IMR-90 (cell line): Measurements from ENCODE around the gene CARTPT. TPM values are rescaled to one million over a fixed set of nuclear protein-coding genes. Genes with fewer than 3 reads are reported as not detected.

Experiments
- ATAC-seq: fragments of 200-7000 bp; cut with Tn5 transposase; 2 replicates; pipeline ENCODE4 v1.9.1; 2020; ENCODE audit warnings: low read depth, mild to moderate bottlenecking, moderate library complexity
- BruUV-seq: library from RNA; stranded (reverse); fragments of 400-500 nt; replicated peaks from 2 replicates; lab custom pipeline; 2021; lab: Mats Ljungman, UMichigan
- CTCF ChIA-PET: fragments of 300-600 bp; formaldehyde crosslinking; extraction: SDS; loops from one replicate; lab custom pipeline; 2021; ENCODE audit warnings: antibody characterized with exemption; lab: Yijun Ruan, JAX
- POLR2A ChIA-PET: fragments of 300-600 bp; sonication (Branson Sonifier 250); formaldehyde crosslinking; loops from one replicate; lab custom pipeline; 2022; ENCODE audit warnings: antibody characterized with exemption; ENCODE audit not compliant: unreplicated experiment; lab: Charles Lee
- DNase-seq: peaks from one replicate; pipeline ENCODE4 v3.0.0; 2013
- H2AFZ ChIP-seq: replicated peaks from 2 replicates; pipeline ENCODE3; 2013; ENCODE audit warnings: low read length, mild to moderate bottlenecking; ENCODE audit not compliant: poor library complexity
- H2AK5ac ChIP-seq: 2 replicates; pipeline ENCODE4 v1.6.1; 2013; ENCODE audit warnings: low read depth, low read length, inconsistent platforms
- H2AK9ac ChIP-seq: replicated peaks from 2 replicates; pipeline ENCODE3; 2013; ENCODE audit warnings: mild to moderate bottlenecking, low read depth, low read length, moderate library complexity; ENCODE audit not compliant: poor library complexity
- H2BK120ac ChIP-seq: 2 replicates; pipeline ENCODE4 v1.6.1; 2013; ENCODE audit warnings: low read depth, low read length, inconsistent platforms
- H2BK15ac ChIP-seq: 3 replicates; pipeline ENCODE4 v1.6.1; 2013; ENCODE audit warnings: low read depth, low read length, inconsistent platforms
- H2BK20ac ChIP-seq: 2 replicates; pipeline ENCODE4 v1.6.1; 2013; ENCODE audit warnings: low read depth, mild to moderate bottlenecking, inconsistent platforms, low read length, moderate library complexity
- H2BK5ac ChIP-seq: 2 replicates; pipeline ENCODE4 v1.6.1; 2013; ENCODE audit warnings: mild to moderate bottlenecking, low read depth, low read length, inconsistent platforms; ENCODE audit not compliant: poor library complexity, severe bottlenecking
- H3K14ac ChIP-seq: replicated peaks from 2 replicates; pipeline ENCODE4 v1.6.1; 2013; ENCODE audit warnings: low read depth, low read length, inconsistent platforms
- H3K18ac ChIP-seq: 2 replicates; pipeline ENCODE4 v1.6.1; 2013; ENCODE audit warnings: low read depth, low read length, control low read depth
- H3K23ac ChIP-seq: 2 replicates; pipeline ENCODE4 v1.6.1; 2013; ENCODE audit warnings: low read depth, low read length, inconsistent platforms
- H3K27ac ChIP-seq: 2 replicates; pipeline ENCODE4 v1.5.1; 2013; ENCODE audit warnings: mild to moderate bottlenecking, control low read depth, low read length; ENCODE audit not compliant: insufficient read depth
- H3K27me3 ChIP-seq: 2 replicates; pipeline ENCODE4 v1.6.1; 2013; ENCODE audit warnings: low read length; ENCODE audit not compliant: control insufficient read depth, insufficient read depth
- H3K36me3 ChIP-seq: 2 replicates; pipeline ENCODE4 v1.6.1; 2013; ENCODE audit warnings: low read length, mixed read lengths; ENCODE audit not compliant: control insufficient read depth, insufficient read depth
- H3K4ac ChIP-seq: 2 replicates; pipeline ENCODE4 v1.6.1; 2013; ENCODE audit warnings: low read depth, low read length, inconsistent platforms
- H3K4me1 ChIP-seq: 2 replicates; pipeline ENCODE4 v1.6.1; 2013; ENCODE audit warnings: low read length, mixed read lengths; ENCODE audit not compliant: control insufficient read depth, insufficient read depth
- H3K4me2 ChIP-seq: 2 replicates; pipeline ENCODE4 v1.6.1; 2013; ENCODE audit warnings: low read depth, mild to moderate bottlenecking, control low read depth, low read length, moderate library complexity
- H3K4me3 ChIP-seq: 2 replicates; pipeline ENCODE4 v1.5.1; 2013; ENCODE audit warnings: low read depth, mild to moderate bottlenecking, control low read depth, low read length, moderate library complexity; ENCODE audit not compliant: insufficient read depth
- H3K56ac ChIP-seq: 2 replicates; pipeline ENCODE4 v1.6.1; 2013; ENCODE audit warnings: low read length, inconsistent platforms; ENCODE audit not compliant: insufficient read depth; ENCODE audit errors: extremely low read depth
- H3K79me1 ChIP-seq, 2 experiments: 2 replicates each; pipeline ENCODE4 v1.6.1; 2013; ENCODE audit warnings: low read length in 2 of 2, inconsistent platforms in 1 of 2, low read depth in 1 of 2
- H3K9ac ChIP-seq: 2 replicates; pipeline ENCODE4 v1.6.1; 2013; ENCODE audit warnings: low read depth, low read length, control low read depth
- H3K9me1 ChIP-seq: 2 replicates; pipeline ENCODE4 v1.6.1; 2013; ENCODE audit warnings: low read length, inconsistent platforms; ENCODE audit not compliant: insufficient read depth
- H3K9me3 ChIP-seq: 2 replicates; pipeline ENCODE4 v1.6.1; 2013; ENCODE audit warnings: low read length; ENCODE audit not compliant: control insufficient read depth, insufficient read depth
- H4K20me1 ChIP-seq: 2 replicates; pipeline ENCODE4 v1.6.1; 2013; ENCODE audit warnings: low read length, inconsistent platforms; ENCODE audit not compliant: insufficient read depth
- H4K5ac ChIP-seq: 2 replicates; pipeline ENCODE4 v1.6.1; 2013; ENCODE audit warnings: mild to moderate bottlenecking, low read depth, low read length, control low read depth
- H4K8ac ChIP-seq, 2 experiments: 2 replicates each; pipeline ENCODE4 v1.6.1; 2013; ENCODE audit warnings: low read depth in 2 of 2, low read length in 2 of 2, control low read depth in 1 of 2, inconsistent platforms in 1 of 2
- H4K91ac ChIP-seq: 2 replicates; pipeline ENCODE4 v1.6.1; 2013; ENCODE audit warnings: low read depth, low read length, inconsistent platforms; ENCODE audit not compliant: insufficient read depth
- BHLHE40 ChIP-seq: fragments of 150-350 bp; IDR thresholded peaks from 2 replicates; pipeline ENCODE4 v1.6.1; 2016; ENCODE audit warnings: mild to moderate bottlenecking, low read depth, low read length
- CEBPB ChIP-seq: IDR thresholded peaks from 2 replicates; pipeline ENCODE4 v1.6.1; 2012; ENCODE audit warnings: low read depth, low read length, improper control_type of control experiment
- CHD1 ChIP-seq: IDR thresholded peaks from 2 replicates; pipeline ENCODE4 v1.6.1; 2012; ENCODE audit warnings: low read depth, low read length, improper control_type of control experiment
- FOS ChIP-seq: fragments of 150-350 bp; IDR thresholded peaks from 2 replicates; pipeline ENCODE4 v1.6.1; 2016; ENCODE audit warnings: low read depth, low read length
- MAFK ChIP-seq: IDR thresholded peaks from 2 replicates; pipeline ENCODE4 v1.6.1; 2012; ENCODE audit warnings: low read depth, low read length, improper control_type of control experiment
- MAZ ChIP-seq: IDR thresholded peaks from 2 replicates; pipeline ENCODE4 v1.6.1; 2012; ENCODE audit warnings: low read depth, mild to moderate bottlenecking, low read length, improper control_type of control experiment, moderate library complexity, borderline replicate concordance
- NFE2L2 ChIP-seq: fragments of 150-350 bp; IDR thresholded peaks from 2 replicates; pipeline ENCODE4 v1.6.1; 2016; ENCODE audit warnings: low read depth, mild to moderate bottlenecking, low read length
- POLR2A ChIP-seq: IDR thresholded peaks from 2 replicates; pipeline ENCODE4 v1.6.1; 2012; ENCODE audit warnings: mild to moderate bottlenecking, low read depth, low read length
- RAD21 ChIP-seq: IDR thresholded peaks from 2 replicates; pipeline ENCODE4 v1.6.1; 2012; ENCODE audit warnings: low read length, improper control_type of control experiment
- RCOR1 ChIP-seq: IDR thresholded peaks from 2 replicates; pipeline ENCODE4 v1.6.1; 2012; ENCODE audit warnings: mild to moderate bottlenecking, low read length, improper control_type of control experiment; ENCODE audit not compliant: insufficient replicate concordance
- RFX5 ChIP-seq: IDR thresholded peaks from 2 replicates; pipeline ENCODE4 v1.8.0; 2012; ENCODE audit warnings: low read depth, mild to moderate bottlenecking, low read length, moderate library complexity
- SMC3 ChIP-seq: fragments of 150-350 bp; IDR thresholded peaks from 2 replicates; pipeline ENCODE4 v1.6.1; 2016; ENCODE audit warnings: low read depth, mild to moderate bottlenecking, antibody characterized with exemption, low read length, moderate library complexity
- WGBS, 2 experiments: methylation state at CpG; one replicate each; pipeline versions ENCODE4 v1.1.5 to v1.1.7; 2013; ENCODE audit warnings: missing lambda C conversion rate in 2 of 2; ENCODE audit not compliant: insufficient read length in 1 of 2; ENCODE audit errors: extremely low coverage in 2 of 2; 5-methylcytosine and 5-hydroxymethylcytosine counted together
- dilution Hi-C: fragments of 300-500 bp; cut with HindIII; formaldehyde crosslinking; loops from one replicate; pipeline ENCODE4 v1.14.3; 2018; ENCODE audit warnings: low sequenced_read_pairs; ENCODE audit not compliant: unreplicated experiment
- in situ Hi-C: fragments of 300-500 bp; cut with MboI; formaldehyde crosslinking; loops from 3 replicates; pipeline ENCODE4 v1.14.3; 2019; ENCODE audit warnings: low sequenced_read_pairs, inconsistent platforms, mixed read lengths
- intact Hi-C: fragments of 100-400 bp; cut with micrococcal nuclease; formaldehyde crosslinking; loops from 2 replicates; pipeline ENCODE4 v1.10.0; 2022
- polyA plus RNA-seq, 3 experiments: library from polyadenylated mRNA; depleted of rRNA; stranded (reverse); fragments of >200 nt; gene quantifications; 2 replicates each; pipeline ENCODE4 v1.2.3, GENCODE V29; 2012; ENCODE audit warnings: low replicate concordance in 1 of 3
- total RNA-seq: library from RNA; depleted of rRNA; stranded (reverse); fragments of >200 nt; gene quantifications from 2 replicates; pipeline ENCODE4 v1.2.3, GENCODE V29; 2012
- TF ChIP-seq, protein P1 (sequence below): conservative IDR thresholded peaks from 2 replicates; pipeline ENCODE4 v1.5.1; 2012; ENCODE audit warnings: mild to moderate bottlenecking, low read depth, low read length, improper control_type of control experiment
- TF ChIP-seq, protein P2 (sequence below): fragments of 150-350 bp; IDR thresholded peaks from 2 replicates; pipeline ENCODE4 v1.6.1; 2016; ENCODE audit warnings: low read depth, mild to moderate bottlenecking, low read length, moderate library complexity, borderline replicate concordance

CARTPT gene
- total and polyA plus RNA-seq, 2 of the 4 experiments (the other 2 are of a cell fraction), result not detected

DNA sequence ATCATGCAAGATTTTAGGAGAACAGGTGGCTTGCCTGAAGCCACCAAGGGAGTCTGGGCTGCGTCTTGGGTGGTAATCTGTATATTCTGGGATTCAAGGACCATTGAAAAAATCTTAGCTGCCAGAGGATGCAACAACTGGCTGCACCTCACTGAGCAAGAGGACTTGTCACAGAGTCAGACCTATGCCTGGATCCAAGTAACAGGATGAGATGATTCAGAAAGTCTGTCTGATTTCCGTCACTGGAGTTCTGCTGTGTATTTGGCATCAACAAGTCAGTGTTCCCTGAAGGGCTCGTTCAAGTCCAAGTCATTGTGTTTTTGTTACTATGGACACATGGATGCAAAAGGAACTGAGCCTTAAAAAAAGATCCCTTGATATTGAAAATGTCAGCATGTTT lies 37.8 kb upstream of the CARTPT start:
- Histone ChIP-seq H3K56ac (no peak overlapping the region), H2AK9ac (no peak overlapping the region), H2BK15ac (no peak overlapping the region), H3K4me1 (no peaks in the 10 kb centered on the region), H2BK20ac (no peak overlapping the region), H3K27ac (no peak overlapping the region), H3K9me1 (no peaks in the 10 kb centered on the region), H2AFZ (no peak overlapping the region), H2BK120ac (no peak overlapping the region), H3K14ac (no peak overlapping the region), H3K36me3 (no peaks in the 10 kb centered on the region), H3K9me3 (no peaks in the 10 kb centered on the region), H3K9ac (no peak overlapping the region), H3K4me2 (no peak overlapping the region), H2AK5ac (no peak overlapping the region), H4K20me1 (no peaks in the 10 kb centered on the region), H4K8ac (no peak overlapping the region), H3K27me3 (peaks cover 17% of the 10 kb centered on the region), H3K4ac (no peak overlapping the region), H3K18ac (no peak overlapping the region), H3K79me1 (no peaks in the 10 kb centered on the region), H4K5ac (no peak overlapping the region), H2BK5ac (no peak overlapping the region), H3K23ac (no peak overlapping the region), H3K4me3 (no peak overlapping the region), H4K91ac (no peak overlapping the region)
- ATAC-seq (no peak), DNase-seq (no peak)
- ChIA-PET CTCF (no interaction called here), POLR2A (no interaction called here)
- in situ Hi-C loops, result no loop called here
- intact Hi-C loops, result no loop called here
- BruUV-seq, result no TSS peak
- TF ChIP-seq, protein P1, sequence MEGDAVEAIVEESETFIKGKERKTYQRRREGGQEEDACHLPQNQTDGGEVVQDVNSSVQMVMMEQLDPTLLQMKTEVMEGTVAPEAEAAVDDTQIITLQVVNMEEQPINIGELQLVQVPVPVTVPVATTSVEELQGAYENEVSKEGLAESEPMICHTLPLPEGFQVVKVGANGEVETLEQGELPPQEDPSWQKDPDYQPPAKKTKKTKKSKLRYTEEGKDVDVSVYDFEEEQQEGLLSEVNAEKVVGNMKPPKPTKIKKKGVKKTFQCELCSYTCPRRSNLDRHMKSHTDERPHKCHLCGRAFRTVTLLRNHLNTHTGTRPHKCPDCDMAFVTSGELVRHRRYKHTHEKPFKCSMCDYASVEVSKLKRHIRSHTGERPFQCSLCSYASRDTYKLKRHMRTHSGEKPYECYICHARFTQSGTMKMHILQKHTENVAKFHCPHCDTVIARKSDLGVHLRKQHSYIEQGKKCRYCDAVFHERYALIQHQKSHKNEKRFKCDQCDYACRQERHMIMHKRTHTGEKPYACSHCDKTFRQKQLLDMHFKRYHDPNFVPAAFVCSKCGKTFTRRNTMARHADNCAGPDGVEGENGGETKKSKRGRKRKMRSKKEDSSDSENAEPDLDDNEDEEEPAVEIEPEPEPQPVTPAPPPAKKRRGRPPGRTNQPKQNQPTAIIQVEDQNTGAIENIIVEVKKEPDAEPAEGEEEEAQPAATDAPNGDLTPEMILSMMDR, result no peak
- no peak for TF ChIP-seq RAD21
- no peak for TF ChIP-seq SMC3
- no peak for TF ChIP-seq POLR2A
- no peak for TF ChIP-seq CEBPB
- TF ChIP-seq MAZ, result no peak
- TF ChIP-seq NFE2L2, result no peak
- TF ChIP-seq, protein P2, sequence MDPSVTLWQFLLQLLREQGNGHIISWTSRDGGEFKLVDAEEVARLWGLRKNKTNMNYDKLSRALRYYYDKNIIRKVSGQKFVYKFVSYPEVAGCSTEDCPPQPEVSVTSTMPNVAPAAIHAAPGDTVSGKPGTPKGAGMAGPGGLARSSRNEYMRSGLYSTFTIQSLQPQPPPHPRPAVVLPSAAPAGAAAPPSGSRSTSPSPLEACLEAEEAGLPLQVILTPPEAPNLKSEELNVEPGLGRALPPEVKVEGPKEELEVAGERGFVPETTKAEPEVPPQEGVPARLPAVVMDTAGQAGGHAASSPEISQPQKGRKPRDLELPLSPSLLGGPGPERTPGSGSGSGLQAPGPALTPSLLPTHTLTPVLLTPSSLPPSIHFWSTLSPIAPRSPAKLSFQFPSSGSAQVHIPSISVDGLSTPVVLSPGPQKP, result no peak
- TF ChIP-seq BHLHE40, result no peak
- no peak for TF ChIP-seq MAFK
- no peak for TF ChIP-seq RCOR1
- TF ChIP-seq FOS, result no peak
- TF ChIP-seq RFX5, result no peak
- no peak for TF ChIP-seq CHD1
- dilution Hi-C loops, result no loop called here
- no CpG with 5 or more reads among the region's 3 CpGs for WGBS, 2 experiments
